DMS79 (cell line): ENCODE measurements around the gene FRG1.
"Not testable (repeated sequence)": the region's sequence is repeated elsewhere in the genome, so short reads cannot be mapped to it uniquely, and the experiment has no call there.

Experiments used
- DNase-seq: peaks from one replicate; lab custom pipeline; 2025; lab: John Stamatoyannopoulos, UW

The FRG1 gene

GRCh38 chr4:189940178-189941004, at the start of gene FRG1:
Gene FRG1, plus strand, starts transcription at chr4:189940872. Its CDS starts 138 bp downstream, at chr4:189941010.
- DNase-seq: no peak

DNA sequence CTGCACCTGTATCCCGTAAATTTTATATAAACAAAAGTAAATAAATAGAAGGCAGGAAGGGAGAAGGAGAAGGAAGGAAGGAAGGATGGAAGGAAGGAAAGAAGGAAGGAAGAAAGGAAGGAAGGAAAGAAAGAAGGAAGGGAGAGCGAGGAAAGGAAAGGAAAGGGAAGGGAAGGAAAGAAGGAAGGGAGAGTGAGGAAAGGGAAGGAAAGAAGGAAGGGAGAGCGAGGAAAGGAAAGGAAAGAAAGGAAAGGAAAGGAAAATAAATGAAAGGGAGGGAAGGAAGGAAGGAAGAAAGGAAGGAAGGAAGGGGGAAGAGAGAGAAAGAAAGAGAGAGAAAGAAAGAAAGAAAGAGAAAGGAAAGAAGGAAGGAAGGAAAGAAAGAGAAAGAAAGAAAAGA, 43.0 kb upstream of the FRG1 start:
- DNase-seq: no peak

DNA sequence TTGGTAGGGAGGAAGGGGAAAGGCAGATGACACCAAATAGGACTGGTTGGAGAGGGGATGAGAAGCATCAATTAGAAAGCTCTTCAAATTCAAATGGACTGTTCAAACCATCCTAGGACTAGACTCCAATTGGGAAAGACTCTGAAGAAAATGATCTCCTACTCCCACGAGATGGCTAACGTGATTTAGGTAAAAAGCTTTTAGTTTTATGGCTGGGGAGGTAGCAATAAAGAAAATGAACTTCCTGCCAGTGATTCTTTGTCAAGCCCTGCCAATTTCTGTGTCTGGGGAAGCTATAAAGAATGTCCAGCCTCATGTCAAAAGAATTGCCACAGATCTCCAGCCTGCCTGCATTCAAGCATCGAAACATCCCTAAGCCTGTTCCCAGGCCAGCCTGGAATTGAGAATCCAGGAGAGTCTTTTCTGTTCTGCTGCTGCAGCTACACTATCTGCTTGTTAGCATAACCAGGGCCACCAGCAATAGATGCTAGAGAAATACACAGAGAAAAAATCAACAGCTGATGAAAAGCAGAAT, 41.1 kb upstream of the FRG1 start:
- DNase-seq: not testable (repeated sequence)

DNA sequence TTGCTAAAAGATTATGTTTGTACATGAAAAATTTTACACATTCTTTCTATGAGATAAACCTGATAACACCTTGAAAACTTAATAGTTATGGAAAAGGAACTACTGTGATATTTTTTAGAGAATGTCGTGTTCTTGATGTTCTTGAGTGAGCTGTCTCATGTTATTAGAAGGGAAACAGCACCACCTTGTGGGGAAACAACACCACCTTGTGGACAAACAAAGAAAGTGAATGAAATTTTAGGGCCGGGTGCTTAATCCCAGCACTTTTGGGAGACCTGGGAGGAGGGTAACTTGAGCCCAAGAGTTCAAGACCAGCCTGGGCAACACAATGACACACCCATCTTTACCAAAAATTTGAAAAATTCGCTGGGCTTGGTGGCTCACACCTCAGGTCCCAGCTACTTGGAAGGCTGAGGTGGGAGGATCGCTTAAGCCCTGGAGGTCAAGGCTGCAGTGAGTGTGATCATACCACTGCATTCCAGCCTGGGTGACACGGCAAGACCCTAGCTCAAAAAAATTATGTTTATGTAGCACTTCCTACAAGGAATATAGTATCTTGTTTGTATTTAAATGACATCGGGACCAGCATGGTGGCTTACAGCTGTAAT, 36.1 kb upstream of the FRG1 start:
- DNase-seq: not testable (repeated sequence)

- no peak for DNase-seq
These were observed 28.5 kb upstream of the FRG1 start for GRCh38 chr4:189912170-189912569.

- no peak for DNase-seq
These were observed 23.3 kb upstream of the FRG1 start for GRCh38 chr4:189917161-189917891.

DNA sequence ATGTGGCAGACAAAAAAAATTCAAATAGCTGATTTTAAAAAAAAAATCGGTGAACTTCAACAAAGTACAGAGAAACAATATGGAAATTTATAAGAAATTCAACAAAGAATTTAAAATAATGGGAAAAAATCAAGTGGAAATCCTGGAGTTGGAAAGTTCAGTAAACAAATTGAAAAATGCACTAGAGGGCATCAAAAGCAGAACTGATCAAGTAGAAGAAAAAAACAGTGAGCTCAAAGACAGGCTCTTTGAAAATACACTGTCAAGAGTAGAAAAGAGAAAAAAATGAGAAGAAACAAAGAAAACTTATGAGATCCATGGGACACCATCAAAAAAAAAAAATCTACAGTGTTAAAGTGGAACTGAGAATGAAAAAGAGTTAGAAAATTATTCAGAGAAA, 19.6 kb upstream of the FRG1 start:
- no peak for DNase-seq

DNA sequence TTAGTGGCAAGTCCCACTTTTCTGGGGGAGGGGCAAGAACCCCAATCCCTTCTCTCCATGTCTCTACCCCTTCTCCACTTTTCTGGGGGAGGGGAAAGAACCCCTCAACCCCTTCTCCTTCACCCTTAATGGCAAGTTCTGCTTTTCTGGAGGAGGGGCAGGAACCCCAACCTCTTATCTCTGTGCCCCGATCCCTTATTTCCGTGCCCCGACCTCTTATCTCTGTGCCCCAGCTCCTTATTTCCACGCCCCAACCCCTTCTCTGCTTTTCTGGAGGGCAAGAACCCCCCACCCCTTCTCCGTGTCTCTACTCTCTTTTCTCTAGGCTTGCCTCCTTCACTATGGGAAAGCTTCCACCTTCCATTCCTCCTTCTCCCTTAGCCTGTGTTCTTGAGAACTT, 13.9 kb upstream of the FRG1 start:
- DNase-seq: not testable (repeated sequence)

GRCh38 chr4:189941005-189941450, 356 bp downstream of the FRG1 start:
- no peak for DNase-seq

GRCh38 chr4:189942412-189942811, 1.7 kb downstream of the FRG1 start:
- not testable (repeated sequence) for DNase-seq

DNA sequence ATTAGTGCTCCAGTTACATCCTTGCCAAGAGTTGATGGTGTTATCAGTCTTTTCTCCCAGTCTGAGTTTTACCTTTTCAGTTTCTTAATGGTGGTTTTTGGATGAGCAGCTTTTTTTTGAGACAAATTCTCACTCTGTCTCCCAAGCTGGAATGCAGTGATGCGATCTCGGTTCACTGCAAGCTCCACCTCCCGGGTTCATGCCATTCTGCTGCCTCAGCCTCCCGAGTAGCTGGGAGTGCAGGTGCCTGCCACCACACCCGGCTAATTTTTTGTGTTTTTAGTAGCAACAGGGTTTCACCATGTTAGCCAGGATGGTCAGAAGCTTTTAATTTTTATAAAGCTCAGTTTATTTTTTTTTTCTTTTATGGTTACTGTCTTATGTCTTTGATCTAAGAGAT, 3.4 kb downstream of the FRG1 start:
- not testable (repeated sequence) for DNase-seq

GRCh38 chr4:189946906-189947305, 6.2 kb downstream of the FRG1 start:
- DNase-seq: not testable (repeated sequence)

- DNase-seq: not testable (repeated sequence)
These were observed 7.8 kb downstream of the FRG1 start for GRCh38 chr4:189948486-189948885.

DNA sequence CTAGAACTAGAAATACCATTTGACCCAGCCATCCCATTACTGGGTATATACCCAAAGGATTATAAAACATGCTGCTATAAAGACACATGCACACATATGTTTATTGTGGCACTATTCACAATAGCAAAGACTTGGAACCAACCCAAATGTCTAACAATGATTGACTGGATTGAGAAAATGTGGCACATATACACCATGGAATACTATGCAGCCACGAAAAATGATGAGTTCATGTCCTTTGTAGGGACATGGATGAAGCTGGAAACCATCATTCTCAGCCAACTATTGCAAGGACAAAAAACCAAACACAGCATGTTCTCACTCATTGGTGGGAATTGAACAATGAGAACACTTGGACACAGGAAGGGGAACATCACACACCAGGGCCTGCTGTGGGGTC, 28.6 kb downstream of the FRG1 start:
- DNase-seq: not testable (repeated sequence)

GRCh38 chr4:189973646-189974045, 33.0 kb downstream of the FRG1 start:
- DNase-seq: no peak

DNA sequence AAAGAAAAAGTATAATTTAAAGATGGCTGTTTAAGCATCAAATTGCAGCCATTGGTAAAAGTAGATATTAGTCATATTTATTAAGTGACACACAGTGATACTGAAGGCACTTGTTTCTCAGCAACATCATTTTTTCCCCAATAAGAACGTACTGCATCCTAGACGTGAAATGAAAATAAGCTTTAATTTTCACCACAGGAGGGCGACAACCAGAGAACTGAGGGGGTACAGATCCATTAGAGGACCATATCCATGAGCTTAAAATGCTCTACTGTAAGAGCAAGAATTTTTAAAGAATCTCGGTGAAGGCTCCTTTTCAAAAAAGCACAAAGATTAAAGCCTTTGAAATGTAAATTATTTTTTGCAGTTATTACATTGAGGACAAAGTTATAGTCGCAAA, 33.4 kb downstream of the FRG1 start:
- DNase-seq: no peak

DNA sequence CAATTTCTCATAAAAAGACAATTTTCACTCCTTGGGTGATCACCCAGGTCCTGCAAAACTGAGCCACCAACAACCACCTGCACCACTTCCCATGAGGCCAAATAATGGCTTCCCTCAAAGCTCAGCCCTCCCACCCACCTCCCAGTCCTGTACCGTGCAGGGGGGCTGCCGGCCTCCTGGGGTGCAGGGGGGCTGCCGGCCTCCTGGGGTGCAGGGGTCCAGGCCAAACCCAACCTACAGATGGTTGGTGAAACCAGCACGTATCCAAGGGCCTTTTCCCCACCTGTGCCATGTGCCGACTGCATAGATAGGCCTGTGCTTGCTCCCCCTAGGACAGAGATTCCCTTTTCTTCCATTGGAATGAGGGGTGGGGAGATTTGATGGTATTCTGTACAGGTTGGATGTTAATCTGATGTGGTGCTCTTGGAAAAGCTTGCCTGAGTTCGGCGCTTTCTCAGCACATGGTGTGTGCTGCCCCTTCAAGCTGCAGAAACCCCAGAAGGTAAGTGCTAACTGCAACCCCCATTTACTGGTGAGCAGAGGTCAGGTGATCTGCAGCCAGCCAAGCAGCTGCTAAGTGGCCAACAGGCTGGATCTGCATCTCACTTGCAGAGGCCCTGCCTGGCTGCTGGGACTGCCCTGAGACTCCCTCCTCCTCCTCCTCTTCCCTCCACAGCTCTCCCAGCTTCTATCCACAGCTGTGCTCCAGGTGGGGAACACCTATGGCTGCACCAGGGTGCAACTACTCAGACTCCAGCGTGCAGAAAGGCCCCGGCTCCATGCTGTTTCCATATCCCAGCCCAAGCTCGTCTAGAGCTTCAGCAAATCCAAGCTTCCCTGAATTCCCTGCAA, 38.8 kb downstream of the FRG1 start:
- no peak for DNase-seq

- DNase-seq: not testable (repeated sequence)
These were observed 39.6 kb downstream of the FRG1 start for GRCh38 chr4:189980292-189980691.

- DNase-seq: no peak
These were observed 41.3 kb downstream of the FRG1 start for GRCh38 chr4:189981970-189982369.

GRCh38 chr4:189983916-189984526, 43.3 kb downstream of the FRG1 start:
- DNase-seq: not testable (repeated sequence)

DNA sequence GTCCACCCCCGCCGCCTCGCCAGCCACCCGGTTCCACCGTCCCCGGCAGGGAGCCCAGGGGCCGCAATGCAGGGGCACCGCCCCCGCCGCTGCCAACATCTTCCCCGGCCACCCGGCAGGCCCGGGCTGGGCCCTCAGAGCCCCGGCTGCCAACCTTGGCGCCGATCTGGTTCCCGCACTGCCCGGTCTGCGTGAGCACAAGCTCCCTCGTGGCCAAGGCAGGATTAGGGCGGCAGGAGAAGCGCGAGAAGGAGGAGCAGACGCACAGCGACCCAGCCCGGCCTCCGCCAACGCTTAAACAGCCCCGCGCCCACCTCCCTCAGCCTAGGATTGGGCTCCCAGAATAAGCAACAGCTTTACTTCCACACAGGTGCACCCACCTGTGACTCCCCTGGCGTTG, 44.0 kb downstream of the FRG1 start:
- not testable (repeated sequence) for DNase-seq
